ENCODE measurements around the gene GPR87. TPM values are rescaled to one million over a fixed set of nuclear protein-coding genes. Genes with fewer than 3 reads are reported as not detected.

GPR87 gene
- total RNA-seq, 1 donor from 2014 or later: 56.9 TPM

- Histone ChIP-seq H3K27me3 (ENCODE audit: control insufficient read depth, insufficient read depth, low read length) (no peaks in the 10 kb centered on the region), H3K36me3 (ENCODE audit: control insufficient read depth, insufficient read depth, low read length) (no peaks in the 10 kb centered on the region), H3K4me3 (ENCODE audit: low read depth, low read length) (no peak overlapping the region)
- TF ChIP-seq CTCF (IDR thresholded peaks at IDR 0.05; ENCODE audit: insufficient read depth, low read length, severe bottlenecking): no peak
- no peak for DNase-seq (ENCODE audit: low read depth)
- FAIRE-seq: no peak
Observed at GRCh38 chr3:151275091-151275490, 41.5 kb downstream of the GPR87 start.

DNA sequence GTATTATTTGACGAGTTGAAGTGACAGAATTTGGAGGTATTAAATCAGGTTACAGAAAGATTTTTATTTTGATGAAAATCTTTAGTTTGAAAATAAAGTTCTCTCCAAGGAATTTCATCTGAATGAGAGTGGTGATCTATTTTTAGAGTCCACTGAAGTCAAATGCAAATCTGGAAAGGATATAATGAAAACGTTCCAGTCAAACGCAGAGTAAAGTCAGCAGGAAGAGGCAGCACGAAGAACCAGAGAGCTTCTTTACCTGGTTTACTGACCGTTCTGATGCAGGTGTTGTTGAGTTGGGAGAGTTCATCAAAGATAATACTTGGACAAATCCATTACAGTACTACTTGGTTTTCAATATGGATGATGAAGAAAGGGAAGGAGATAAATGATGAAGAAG is 47.0 kb downstream of the GPR87 start:
- no peak overlapping the region for H3K4me3 ChIP-seq (ENCODE audit: low read depth, low read length)
- no peak for FAIRE-seq
- no peak for DNase-seq (ENCODE audit: low read depth)
- H3K36me3 ChIP-seq (ENCODE audit: control insufficient read depth, insufficient read depth, low read length): no peaks in the 10 kb centered on the region
- H3K27me3 ChIP-seq (ENCODE audit: control insufficient read depth, insufficient read depth, low read length): no peaks in the 10 kb centered on the region
- no peak for TF ChIP-seq CTCF (IDR thresholded peaks at IDR 0.05; ENCODE audit: insufficient read depth, low read length, severe bottlenecking)

DNA sequence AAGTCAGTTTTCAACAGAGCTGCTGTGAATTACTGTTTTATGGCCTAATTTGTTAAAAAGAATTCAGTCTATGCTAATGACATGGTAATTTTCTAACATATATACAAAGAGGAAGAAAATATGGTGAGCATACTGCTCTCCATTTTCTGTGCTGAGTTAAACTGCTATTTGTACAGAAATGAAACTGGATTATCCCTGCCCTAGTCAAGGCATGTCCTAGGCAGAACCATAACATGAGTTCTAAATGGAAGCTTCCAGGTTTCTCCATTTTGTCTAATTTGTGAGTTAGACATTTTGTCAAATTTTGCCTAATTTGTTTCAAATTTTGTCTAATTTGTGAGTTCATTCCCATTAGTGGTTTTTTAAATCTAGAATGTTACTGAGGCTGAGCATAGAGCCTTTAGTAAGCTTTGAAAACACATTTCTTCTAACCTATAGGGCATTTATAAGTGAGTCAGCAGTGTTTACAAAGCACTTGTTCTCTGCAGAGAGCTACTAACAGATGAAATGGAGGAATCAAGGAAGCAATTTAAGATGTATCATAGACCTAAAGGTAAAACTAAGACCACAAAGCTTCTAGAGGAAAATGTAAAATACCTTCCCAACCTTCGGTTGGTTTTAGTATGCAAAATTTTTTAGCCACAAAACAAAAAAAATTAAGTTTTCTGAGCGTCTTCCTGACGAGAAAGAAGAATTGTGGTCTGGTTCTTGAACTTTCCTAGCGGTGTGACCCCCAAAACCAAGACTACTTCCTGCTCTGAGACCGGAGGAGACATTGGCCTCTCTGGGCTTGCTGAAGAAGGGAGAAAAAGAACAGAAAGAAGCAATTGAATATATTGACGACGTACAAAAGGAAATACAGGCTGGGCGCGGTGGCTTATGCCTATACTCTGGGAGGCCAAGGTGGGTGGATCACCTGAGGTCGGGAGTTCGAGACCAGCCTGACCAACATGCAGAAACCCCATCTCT is 48.1 kb downstream of the GPR87 start:
- FAIRE-seq: no peak
- H3K4me3 ChIP-seq (ENCODE audit: low read depth, low read length): no peak overlapping the region
- TF ChIP-seq CTCF (IDR thresholded peaks at IDR 0.05; ENCODE audit: insufficient read depth, low read length, severe bottlenecking): no peak
- no peaks in the 10 kb centered on the region for H3K36me3 ChIP-seq (ENCODE audit: control insufficient read depth, insufficient read depth, low read length)
- no peaks in the 10 kb centered on the region for H3K27me3 ChIP-seq (ENCODE audit: control insufficient read depth, insufficient read depth, low read length)
- peak; percentile 10 for DNase-seq (ENCODE audit: low read depth)

GRCh38 chr3:151267066-151267465 is 49.6 kb downstream of the GPR87 start:
- H3K27me3 ChIP-seq (ENCODE audit: control insufficient read depth, insufficient read depth, low read length): no peaks in the 10 kb centered on the region
- no peak for DNase-seq (ENCODE audit: low read depth)
- H3K4me3 ChIP-seq (ENCODE audit: low read depth, low read length): no peak overlapping the region
- TF ChIP-seq CTCF (IDR thresholded peaks at IDR 0.05; ENCODE audit: insufficient read depth, low read length, severe bottlenecking): no peak
- no peak for FAIRE-seq
- H3K36me3 ChIP-seq (ENCODE audit: control insufficient read depth, insufficient read depth, low read length): no peaks in the 10 kb centered on the region

DNA sequence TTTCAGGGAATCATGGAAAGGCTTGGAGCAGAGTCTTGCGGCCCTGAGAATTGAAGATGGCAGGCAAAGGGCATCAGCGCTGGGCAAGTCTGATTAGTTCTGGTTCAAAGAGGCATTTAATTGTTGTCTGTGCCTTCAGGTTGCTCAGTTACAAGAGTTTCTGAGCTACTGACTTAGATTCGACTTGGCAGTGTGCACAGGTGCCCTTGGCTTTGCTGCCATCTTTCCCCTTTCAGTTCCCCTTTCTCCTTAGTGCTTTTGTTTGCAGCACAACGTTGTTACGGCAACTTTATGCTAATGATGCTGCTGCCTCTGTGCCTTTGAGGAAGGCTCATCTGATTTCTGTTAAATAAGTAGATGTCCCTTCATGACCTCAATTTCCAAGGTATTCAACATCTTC is 50.8 kb downstream of the GPR87 start:
- H3K4me3 ChIP-seq (ENCODE audit: low read depth, low read length): no peak overlapping the region
- no peak for TF ChIP-seq CTCF (IDR thresholded peaks at IDR 0.05; ENCODE audit: insufficient read depth, low read length, severe bottlenecking)
- FAIRE-seq (no peak), DNase-seq (ENCODE audit: low read depth) (no peak)
- H3K36me3 ChIP-seq (ENCODE audit: control insufficient read depth, insufficient read depth, low read length): no peaks in the 10 kb centered on the region
- no peaks in the 10 kb centered on the region for H3K27me3 ChIP-seq (ENCODE audit: control insufficient read depth, insufficient read depth, low read length)
